SK-N-SH treated with all-trans-retinoic acid at 6 μM for 48 hours (cell line): Measurements from ENCODE around the gene ERICH4.
"Not testable (repeated sequence)": the region's sequence is repeated elsewhere in the genome, so short reads cannot be mapped to it uniquely, and the experiment has no call there.

ENCODE experiments used
- ARNTL ChIP-seq: fragments of 450-650 bp; formaldehyde crosslinking; IDR thresholded peaks from 2 replicates; pipeline ENCODE4 v1.5.0; 2020; ENCODE audit warnings: low read depth, mild to moderate bottlenecking, moderate library complexity, borderline replicate concordance
- CSDC2 ChIP-seq: fragments of 250-450 bp; sonication (Bioruptor Pico); IDR thresholded peaks from 2 replicates; pipeline ENCODE4 v1.5.0; 2020; ENCODE audit warnings: mild to moderate bottlenecking, moderate library complexity
- ESRRG ChIP-seq: fragments of 250-450 bp; sonication (Bioruptor Pico); IDR thresholded peaks from 2 replicates; pipeline ENCODE4 v1.6.1; 2021; ENCODE audit warnings: mild to moderate bottlenecking
- TOX ChIP-seq: fragments of 250-450 bp; sonication (Bioruptor Pico); IDR thresholded peaks from 2 replicates; pipeline ENCODE4 v1.8.0; 2021; ENCODE audit warnings: mild to moderate bottlenecking, moderate library complexity, borderline replicate concordance
- ZC3H10 ChIP-seq: fragments of 250-450 bp; sonication (Bioruptor Pico); IDR thresholded peaks from 2 replicates; pipeline ENCODE4 v1.5.1; 2021; ENCODE audit warnings: mild to moderate bottlenecking, moderate library complexity
- ZFP3 ChIP-seq: fragments of 250-450 bp; sonication (Bioruptor Pico); IDR thresholded peaks from 2 replicates; pipeline ENCODE4 v1.5.0; 2020; ENCODE audit warnings: mild to moderate bottlenecking, moderate library complexity
- ZFP30 ChIP-seq: fragments of 450-650 bp; formaldehyde crosslinking; IDR thresholded peaks from 2 replicates; pipeline ENCODE4 v1.5.0; 2022; ENCODE audit warnings: mild to moderate bottlenecking, moderate library complexity
- ZNF565 ChIP-seq: fragments of 450-650 bp; formaldehyde crosslinking; conservative IDR thresholded peaks from 2 replicates; pipeline ENCODE4 v1.5.0; 2020; ENCODE audit warnings: low read depth, mild to moderate bottlenecking, moderate library complexity
- ZNF70 ChIP-seq: fragments of 450-650 bp; formaldehyde crosslinking; IDR thresholded peaks from 2 replicates; pipeline ENCODE4 v1.5.0; 2020; ENCODE audit warnings: mild to moderate bottlenecking, moderate library complexity
- TF ChIP-seq, protein P1 (sequence below): fragments of 250-450 bp; sonication (Bioruptor Pico); IDR thresholded peaks from 2 replicates; pipeline ENCODE4 v1.5.0; 2020; ENCODE audit warnings: mild to moderate bottlenecking, moderate library complexity
- TF ChIP-seq, protein P2 (sequence below): fragments of 250-450 bp; sonication (Bioruptor Pico); IDR thresholded peaks from 2 replicates; pipeline ENCODE4 v1.5.1; 2020; ENCODE audit warnings: low read depth, mild to moderate bottlenecking, moderate library complexity
- TF ChIP-seq, protein P3 (sequence below): fragments of 250-450 bp; sonication (Bioruptor Pico); IDR thresholded peaks from 2 replicates; pipeline ENCODE4 v1.8.0; 2020; ENCODE audit warnings: mild to moderate bottlenecking, moderate library complexity, borderline replicate concordance
- TF ChIP-seq, protein P4 (sequence below): fragments of 250-450 bp; sonication (Bioruptor Pico); IDR thresholded peaks from 2 replicates; pipeline ENCODE4 v1.5.1; 2021; ENCODE audit warnings: mild to moderate bottlenecking, moderate library complexity

DNA sequence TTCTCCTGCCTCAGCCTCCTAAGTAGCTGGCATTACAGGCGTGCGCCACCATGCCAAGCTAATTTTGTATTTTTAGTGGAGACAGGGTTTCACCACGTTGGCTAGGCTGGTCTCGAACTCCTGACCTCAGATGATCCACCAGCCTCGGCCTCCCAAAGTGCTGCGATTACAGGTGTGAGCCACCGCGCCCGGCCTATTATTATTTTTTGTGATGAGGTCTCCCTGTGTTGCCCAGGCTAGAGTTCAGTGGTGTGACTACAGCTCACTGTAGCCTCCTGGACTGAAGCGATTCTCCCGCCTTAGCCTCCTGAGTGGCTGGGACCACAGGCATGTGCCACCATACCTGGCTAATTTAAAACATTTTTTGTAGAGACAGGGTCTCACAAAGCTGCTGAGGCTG, 7.6 kb upstream of the ERICH4 start:
- not testable (repeated sequence) for TF ChIP-seq ZFP3 (CRISPR knock-in tag); ZNF565; ARNTL (CRISPR knock-in tag); ZFP30 (CRISPR knock-in tag); TOX; ZC3H10 (CRISPR knock-in tag); ZNF70 (CRISPR knock-in tag); CSDC2 (CRISPR knock-in tag); ESRRG
- TF ChIP-seq, protein P1, sequence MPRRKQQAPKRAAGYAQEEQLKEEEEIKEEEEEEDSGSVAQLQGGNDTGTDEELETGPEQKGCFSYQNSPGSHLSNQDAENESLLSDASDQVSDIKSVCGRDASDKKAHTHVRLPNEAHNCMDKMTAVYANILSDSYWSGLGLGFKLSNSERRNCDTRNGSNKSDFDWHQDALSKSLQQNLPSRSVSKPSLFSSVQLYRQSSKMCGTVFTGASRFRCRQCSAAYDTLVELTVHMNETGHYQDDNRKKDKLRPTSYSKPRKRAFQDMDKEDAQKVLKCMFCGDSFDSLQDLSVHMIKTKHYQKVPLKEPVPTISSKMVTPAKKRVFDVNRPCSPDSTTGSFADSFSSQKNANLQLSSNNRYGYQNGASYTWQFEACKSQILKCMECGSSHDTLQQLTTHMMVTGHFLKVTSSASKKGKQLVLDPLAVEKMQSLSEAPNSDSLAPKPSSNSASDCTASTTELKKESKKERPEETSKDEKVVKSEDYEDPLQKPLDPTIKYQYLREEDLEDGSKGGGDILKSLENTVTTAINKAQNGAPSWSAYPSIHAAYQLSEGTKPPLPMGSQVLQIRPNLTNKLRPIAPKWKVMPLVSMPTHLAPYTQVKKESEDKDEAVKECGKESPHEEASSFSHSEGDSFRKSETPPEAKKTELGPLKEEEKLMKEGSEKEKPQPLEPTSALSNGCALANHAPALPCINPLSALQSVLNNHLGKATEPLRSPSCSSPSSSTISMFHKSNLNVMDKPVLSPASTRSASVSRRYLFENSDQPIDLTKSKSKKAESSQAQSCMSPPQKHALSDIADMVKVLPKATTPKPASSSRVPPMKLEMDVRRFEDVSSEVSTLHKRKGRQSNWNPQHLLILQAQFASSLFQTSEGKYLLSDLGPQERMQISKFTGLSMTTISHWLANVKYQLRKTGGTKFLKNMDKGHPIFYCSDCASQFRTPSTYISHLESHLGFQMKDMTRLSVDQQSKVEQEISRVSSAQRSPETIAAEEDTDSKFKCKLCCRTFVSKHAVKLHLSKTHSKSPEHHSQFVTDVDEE, result not testable (repeated sequence)
- TF ChIP-seq, protein P2, sequence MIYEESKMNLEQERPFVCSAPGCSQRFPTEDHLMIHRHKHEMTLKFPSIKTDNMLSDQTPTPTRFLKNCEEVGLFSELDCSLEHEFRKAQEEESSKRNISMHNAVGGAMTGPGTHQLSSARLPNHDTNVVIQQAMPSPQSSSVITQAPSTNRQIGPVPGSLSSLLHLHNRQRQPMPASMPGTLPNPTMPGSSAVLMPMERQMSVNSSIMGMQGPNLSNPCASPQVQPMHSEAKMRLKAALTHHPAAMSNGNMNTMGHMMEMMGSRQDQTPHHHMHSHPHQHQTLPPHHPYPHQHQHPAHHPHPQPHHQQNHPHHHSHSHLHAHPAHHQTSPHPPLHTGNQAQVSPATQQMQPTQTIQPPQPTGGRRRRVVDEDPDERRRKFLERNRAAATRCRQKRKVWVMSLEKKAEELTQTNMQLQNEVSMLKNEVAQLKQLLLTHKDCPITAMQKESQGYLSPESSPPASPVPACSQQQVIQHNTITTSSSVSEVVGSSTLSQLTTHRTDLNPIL (CRISPR knock-in tag), result not testable (repeated sequence)
- TF ChIP-seq, protein P3, sequence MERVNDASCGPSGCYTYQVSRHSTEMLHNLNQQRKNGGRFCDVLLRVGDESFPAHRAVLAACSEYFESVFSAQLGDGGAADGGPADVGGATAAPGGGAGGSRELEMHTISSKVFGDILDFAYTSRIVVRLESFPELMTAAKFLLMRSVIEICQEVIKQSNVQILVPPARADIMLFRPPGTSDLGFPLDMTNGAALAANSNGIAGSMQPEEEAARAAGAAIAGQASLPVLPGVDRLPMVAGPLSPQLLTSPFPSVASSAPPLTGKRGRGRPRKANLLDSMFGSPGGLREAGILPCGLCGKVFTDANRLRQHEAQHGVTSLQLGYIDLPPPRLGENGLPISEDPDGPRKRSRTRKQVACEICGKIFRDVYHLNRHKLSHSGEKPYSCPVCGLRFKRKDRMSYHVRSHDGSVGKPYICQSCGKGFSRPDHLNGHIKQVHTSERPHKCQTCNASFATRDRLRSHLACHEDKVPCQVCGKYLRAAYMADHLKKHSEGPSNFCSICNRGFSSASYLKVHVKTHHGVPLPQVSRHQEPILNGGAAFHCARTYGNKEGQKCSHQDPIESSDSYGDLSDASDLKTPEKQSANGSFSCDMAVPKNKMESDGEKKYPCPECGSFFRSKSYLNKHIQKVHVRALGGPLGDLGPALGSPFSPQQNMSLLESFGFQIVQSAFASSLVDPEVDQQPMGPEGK, result not testable (repeated sequence)
- TF ChIP-seq, protein P4, sequence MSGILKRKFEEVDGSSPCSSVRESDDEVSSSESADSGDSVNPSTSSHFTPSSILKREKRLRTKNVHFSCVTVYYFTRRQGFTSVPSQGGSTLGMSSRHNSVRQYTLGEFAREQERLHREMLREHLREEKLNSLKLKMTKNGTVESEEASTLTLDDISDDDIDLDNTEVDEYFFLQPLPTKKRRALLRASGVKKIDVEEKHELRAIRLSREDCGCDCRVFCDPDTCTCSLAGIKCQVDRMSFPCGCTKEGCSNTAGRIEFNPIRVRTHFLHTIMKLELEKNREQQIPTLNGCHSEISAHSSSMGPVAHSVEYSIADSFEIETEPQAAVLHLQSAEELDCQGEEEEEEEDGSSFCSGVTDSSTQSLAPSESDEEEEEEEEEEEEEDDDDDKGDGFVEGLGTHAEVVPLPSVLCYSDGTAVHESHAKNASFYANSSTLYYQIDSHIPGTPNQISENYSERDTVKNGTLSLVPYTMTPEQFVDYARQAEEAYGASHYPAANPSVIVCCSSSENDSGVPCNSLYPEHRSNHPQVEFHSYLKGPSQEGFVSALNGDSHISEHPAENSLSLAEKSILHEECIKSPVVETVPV, result not testable (repeated sequence)
